ENCODE data around the gene PVALEF.
A peak's percentile ranks its signal among the peaks of the same experiment; 100 is the strongest.
"Not testable (repeated sequence)": the region's sequence is repeated elsewhere in the genome, so short reads cannot be mapped to it uniquely, and the experiment has no call there.

Gene PVALEF

GRCh38 chr17:81218991-81219390, 53.7 kb downstream of the PVALEF start:
- DNase-seq (ENCODE audit: low spot score): no peak

GRCh38 chr17:81219476-81220180, 54.3 kb downstream of the PVALEF start:
- no peak for DNase-seq (ENCODE audit: low spot score)

- no peak for DNase-seq (ENCODE audit: low spot score)
Observed at GRCh38 chr17:81221371-81221841, 56.1 kb downstream of the PVALEF start.

- no peak for DNase-seq (ENCODE audit: low spot score)
Observed at GRCh38 chr17:81221842-81222619, 56.7 kb downstream of the PVALEF start.

- DNase-seq (ENCODE audit: low spot score): no peak
Observed at GRCh38 chr17:81222620-81222905, 57.3 kb downstream of the PVALEF start.

GRCh38 chr17:81222906-81223761, 57.8 kb downstream of the PVALEF start, which contains the start of gene CEP131:
Gene CEP131 (minus strand): TSS chr17:81222965. CDS start chr17:81220056, 2,909 bp downstream.
- peak; percentile 98 for DNase-seq (ENCODE audit: low spot score)

GRCh38 chr17:81223762-81224130, 58.4 kb downstream of the PVALEF start:
- peak; percentile 28 for DNase-seq (ENCODE audit: low spot score)

- not testable (repeated sequence) for DNase-seq (ENCODE audit: low spot score)
Observed at GRCh38 chr17:81227630-81228029, 62.3 kb downstream of the PVALEF start.

- DNase-seq (ENCODE audit: low spot score): no peak
Observed at GRCh38 chr17:81228420-81228819, 63.1 kb downstream of the PVALEF start.

- no peak for DNase-seq (ENCODE audit: low spot score)
Observed at GRCh38 chr17:81228834-81229665, 63.7 kb downstream of the PVALEF start.

GRCh38 chr17:81229666-81229920, 64.3 kb downstream of the PVALEF start:
- no peak for DNase-seq (ENCODE audit: low spot score)

GRCh38 chr17:81230043-81230820, 64.9 kb downstream of the PVALEF start:
- no peak for DNase-seq (ENCODE audit: low spot score)

GRCh38 chr17:81231121-81231645, 65.9 kb downstream of the PVALEF start:
- DNase-seq (ENCODE audit: low spot score): no peak

GRCh38 chr17:81231766-81232581, 66.7 kb downstream of the PVALEF start:
- DNase-seq (ENCODE audit: low spot score): no peak
